SU-DHL-6 (cell line): ENCODE data around the gene ELMO1.

Experiments
- H2AFZ ChIP-seq: fragments of 200-600 bp; sonication (generic); 2 replicates; pipeline ENCODE4 v1.6.1; 2014; ENCODE audit warnings: low read depth, mild to moderate bottlenecking, moderate library complexity, mixed read lengths, antibody characterized with exemption, low read length; ENCODE audit not compliant: severe bottlenecking
- H3F3A ChIP-seq: fragments of 200-600 bp; shearing (Covaris generic); 2 replicates; pipeline ENCODE4 v1.6.0; 2016; ENCODE audit warnings: antibody characterized with exemption, mild to moderate bottlenecking; ENCODE audit not compliant: insufficient read depth
- H3K27ac ChIP-seq: fragments of 200-600 bp; sonication (generic); 2 replicates; pipeline ENCODE4 v1.5.1; 2016; ENCODE audit warnings: low read depth, mild to moderate bottlenecking, low read length, moderate library complexity, mixed read lengths
- H3K27me3 ChIP-seq: fragments of 200-600 bp; sonication (generic), shearing (Covaris generic); 2 replicates; pipeline ENCODE4 v1.6.0; 2014; ENCODE audit warnings: mild to moderate bottlenecking, low read length
- H3K36me3 ChIP-seq: fragments of 200-600 bp; sonication (generic); 2 replicates; pipeline ENCODE4 v1.6.1; 2014; ENCODE audit warnings: mild to moderate bottlenecking, low read length, mixed read lengths
- H3K4me2 ChIP-seq: fragments of 300-600, 200-600 bp; shearing (Covaris generic), sonication (generic); 2 replicates; pipeline ENCODE4 v1.6.0; 2014; ENCODE audit warnings: low read length, low read depth, mild to moderate bottlenecking; ENCODE audit not compliant: poor library complexity, severe bottlenecking
- H3K4me3 ChIP-seq: fragments of 200-600 bp; sonication (generic); 2 replicates; pipeline ENCODE4 v1.5.1; 2014; ENCODE audit warnings: antibody characterized with exemption, low read length, mild to moderate bottlenecking, mixed read lengths; ENCODE audit not compliant: insufficient read depth, poor library complexity, severe bottlenecking
- H3K79me2 ChIP-seq: fragments of 200-600 bp; sonication (generic); 2 replicates; pipeline ENCODE4 v1.6.1; 2014; ENCODE audit warnings: mild to moderate bottlenecking, low read length, moderate library complexity; ENCODE audit not compliant: insufficient read depth
- H3K9ac ChIP-seq: fragments of 200-600 bp; sonication (generic); 2 replicates; pipeline ENCODE4 v1.7.0; 2014; ENCODE audit warnings: mild to moderate bottlenecking, low read length
- H3K9me2 ChIP-seq: fragments of 200-600 bp; sonication (generic); replicated peaks from 2 replicates; pipeline ENCODE4 v1.6.1; 2014; ENCODE audit warnings: low read length; ENCODE audit not compliant: insufficient read depth
- H3K9me3 ChIP-seq: fragments of 200-600 bp; sonication (generic); 2 replicates; pipeline ENCODE4 v1.6.1; 2014; ENCODE audit warnings: low read length, mixed read lengths; ENCODE audit not compliant: insufficient read depth
- H4K20me1 ChIP-seq: fragments of 200-600 bp; sonication (generic); 2 replicates; pipeline ENCODE4 v1.6.1; 2014; ENCODE audit warnings: low read depth, mild to moderate bottlenecking, antibody characterized with exemption, low read length, moderate library complexity, mixed read lengths
- EZH2phosphoT487 ChIP-seq: fragments of 200-600 bp; sonication (generic), shearing (Covaris generic); conservative IDR thresholded peaks from 2 replicates; pipeline ENCODE4 v1.6.1; 2018; ENCODE audit warnings: mild to moderate bottlenecking, antibody characterized with exemption, low read length, moderate library complexity, mixed read lengths
- TF ChIP-seq, protein P1 (sequence below): fragments of 200-600 bp; sonication (generic); IDR thresholded peaks from one replicate; pipeline ENCODE4 v1.5.1; 2017; ENCODE audit warnings: antibody characterized with exemption, mild to moderate bottlenecking, low read length, moderate library complexity; ENCODE audit not compliant: insufficient read depth, poor library complexity, severe bottlenecking

Gene ELMO1

DNA sequence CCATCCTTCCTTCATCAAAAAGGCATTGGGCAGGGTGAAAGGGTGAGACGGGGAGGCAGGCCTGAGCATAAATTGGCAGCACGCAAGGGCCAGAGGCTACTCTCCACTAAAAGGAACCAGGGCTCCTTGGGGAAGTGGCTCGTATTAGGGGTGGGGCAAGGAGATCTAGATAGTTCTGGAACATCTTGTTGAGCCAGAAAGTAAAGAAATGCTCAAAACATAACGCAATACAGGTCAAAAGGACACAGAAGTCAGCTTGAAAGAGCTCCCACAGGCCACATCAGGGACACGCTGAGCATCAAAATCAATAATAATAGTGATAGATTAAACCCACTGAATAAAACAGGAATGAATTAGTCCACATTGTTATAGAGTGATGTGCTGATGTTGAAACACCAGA is 203.1 kb downstream of the ELMO1 start:
- Histone ChIP-seq H3K9ac (no peak overlapping the region), H3F3A (no peaks in the 10 kb centered on the region), H3K36me3 (peaks cover 9% of the 10 kb centered on the region; the same call in 1 of the 2 replicates), H3K4me2 (no peak overlapping the region), H3K27ac (no peak overlapping the region), H4K20me1 (no peaks in the 10 kb centered on the region), H3K9me3 (no peaks in the 10 kb centered on the region), H3K9me2 (no peaks in the 10 kb centered on the region), H2AFZ (no peak overlapping the region), H3K27me3 (no peaks in the 10 kb centered on the region), H3K79me2 (peaks cover 20% of the 10 kb centered on the region), H3K4me3 (no peak overlapping the region)
- TF ChIP-seq EZH2phosphoT487, result no peak
- TF ChIP-seq, protein P1, sequence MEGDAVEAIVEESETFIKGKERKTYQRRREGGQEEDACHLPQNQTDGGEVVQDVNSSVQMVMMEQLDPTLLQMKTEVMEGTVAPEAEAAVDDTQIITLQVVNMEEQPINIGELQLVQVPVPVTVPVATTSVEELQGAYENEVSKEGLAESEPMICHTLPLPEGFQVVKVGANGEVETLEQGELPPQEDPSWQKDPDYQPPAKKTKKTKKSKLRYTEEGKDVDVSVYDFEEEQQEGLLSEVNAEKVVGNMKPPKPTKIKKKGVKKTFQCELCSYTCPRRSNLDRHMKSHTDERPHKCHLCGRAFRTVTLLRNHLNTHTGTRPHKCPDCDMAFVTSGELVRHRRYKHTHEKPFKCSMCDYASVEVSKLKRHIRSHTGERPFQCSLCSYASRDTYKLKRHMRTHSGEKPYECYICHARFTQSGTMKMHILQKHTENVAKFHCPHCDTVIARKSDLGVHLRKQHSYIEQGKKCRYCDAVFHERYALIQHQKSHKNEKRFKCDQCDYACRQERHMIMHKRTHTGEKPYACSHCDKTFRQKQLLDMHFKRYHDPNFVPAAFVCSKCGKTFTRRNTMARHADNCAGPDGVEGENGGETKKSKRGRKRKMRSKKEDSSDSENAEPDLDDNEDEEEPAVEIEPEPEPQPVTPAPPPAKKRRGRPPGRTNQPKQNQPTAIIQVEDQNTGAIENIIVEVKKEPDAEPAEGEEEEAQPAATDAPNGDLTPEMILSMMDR, result no peak

DNA sequence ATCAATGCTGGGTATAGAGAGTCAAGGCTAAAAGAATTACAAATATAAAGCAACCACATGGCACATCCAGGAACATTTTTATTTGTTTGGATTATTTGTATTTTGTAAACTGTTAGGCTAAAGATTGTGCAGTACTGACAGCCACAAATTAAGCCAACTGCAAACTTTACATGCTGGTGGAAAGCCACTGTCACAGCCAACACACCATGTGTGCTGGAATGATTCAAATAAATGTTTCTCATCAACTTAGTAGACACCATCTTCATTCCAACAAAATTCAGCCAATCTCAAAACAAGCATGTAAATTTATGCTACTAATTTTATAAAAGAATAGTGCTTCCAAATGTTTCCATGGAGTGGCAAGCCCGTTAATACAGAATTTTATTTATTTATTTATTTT is 211.8 kb downstream of the ELMO1 start:
- no peak overlapping the region for H3K27ac ChIP-seq
- H3K4me3 ChIP-seq, result no peak overlapping the region
- no peaks in the 10 kb centered on the region for H3K9me3 ChIP-seq
- H3K9me2 ChIP-seq, result no peaks in the 10 kb centered on the region
- H2AFZ ChIP-seq, result no peak overlapping the region
- TF ChIP-seq EZH2phosphoT487, result no peak
- TF ChIP-seq, protein P1, result no peak
- H3K79me2 ChIP-seq, result no peaks in the 10 kb centered on the region
- no peak overlapping the region for H3K9ac ChIP-seq
- H3K36me3 ChIP-seq, result no peaks in the 10 kb centered on the region; the same call in 1 of the 2 replicates
- H4K20me1 ChIP-seq, result no peaks in the 10 kb centered on the region
- H3K4me2 ChIP-seq, result no peak overlapping the region
- H3F3A ChIP-seq, result no peaks in the 10 kb centered on the region; the same call in 1 of the 2 replicates
- H3K27me3 ChIP-seq, result no peaks in the 10 kb centered on the region

DNA sequence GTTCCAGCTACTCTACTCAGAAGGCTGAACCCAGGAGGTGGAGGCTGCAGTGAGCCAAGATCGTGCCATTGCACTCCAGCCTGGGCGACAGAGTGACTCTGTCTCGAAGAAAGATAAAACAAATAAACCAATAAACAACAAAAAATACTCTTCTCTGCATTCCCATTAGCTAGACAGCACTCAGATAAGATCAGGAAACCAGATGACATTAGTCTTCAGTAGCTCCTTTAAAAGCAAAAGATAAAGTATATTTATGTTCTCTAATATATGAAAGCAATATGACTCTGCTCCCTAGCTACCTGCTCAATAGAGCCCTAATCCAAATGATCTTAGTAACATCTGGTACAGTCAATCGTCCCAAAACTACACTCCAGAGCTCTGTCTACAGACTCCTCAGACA is 212.9 kb downstream of the ELMO1 start:
- no peak overlapping the region for H3K4me2 ChIP-seq
- no peaks in the 10 kb centered on the region for H3K9me2 ChIP-seq
- H3K79me2 ChIP-seq, result no peaks in the 10 kb centered on the region
- no peaks in the 10 kb centered on the region; the same call in 1 of the 2 replicates for H3F3A ChIP-seq
- H3K27me3 ChIP-seq, result no peaks in the 10 kb centered on the region
- TF ChIP-seq, protein P1, result no peak
- TF ChIP-seq EZH2phosphoT487, result no peak
- no peak overlapping the region for H3K9ac ChIP-seq
- H4K20me1 ChIP-seq, result no peaks in the 10 kb centered on the region
- H3K27ac ChIP-seq, result no peak overlapping the region
- no peaks in the 10 kb centered on the region; the same call in 1 of the 2 replicates for H3K36me3 ChIP-seq
- no peak overlapping the region for H2AFZ ChIP-seq
- no peak overlapping the region for H3K4me3 ChIP-seq
- H3K9me3 ChIP-seq, result no peaks in the 10 kb centered on the region

DNA sequence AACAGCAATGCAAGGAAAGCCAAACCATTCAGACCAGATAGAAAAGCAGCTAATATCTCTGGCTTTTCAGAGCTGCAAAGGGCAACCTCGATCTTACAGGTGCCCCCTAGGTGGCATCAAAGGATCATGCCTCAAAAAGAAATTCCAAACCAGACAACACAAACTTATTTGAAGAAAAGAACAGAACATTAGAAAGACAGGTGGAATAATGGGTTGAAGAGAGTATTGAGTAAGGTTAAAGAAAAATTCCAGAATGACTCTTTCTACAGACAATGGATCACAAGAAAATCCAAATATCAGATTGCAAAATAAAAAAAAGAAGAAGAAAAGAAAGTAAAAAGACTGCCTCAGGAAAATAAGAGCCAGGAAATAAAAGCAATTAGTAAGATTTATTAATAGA is 213.7 kb downstream of the ELMO1 start:
- no peaks in the 10 kb centered on the region for H3K27me3 ChIP-seq
- H3K9ac ChIP-seq, result no peak overlapping the region
- H3K9me2 ChIP-seq, result no peaks in the 10 kb centered on the region
- no peak overlapping the region for H2AFZ ChIP-seq
- H3F3A ChIP-seq, result no peaks in the 10 kb centered on the region; the same call in 1 of the 2 replicates
- H3K4me3 ChIP-seq, result no peak overlapping the region
- TF ChIP-seq EZH2phosphoT487, result no peak
- TF ChIP-seq, protein P1, result peak; percentile 75
- H3K36me3 ChIP-seq, result no peaks in the 10 kb centered on the region; the same call in 1 of the 2 replicates
- H4K20me1 ChIP-seq, result no peaks in the 10 kb centered on the region
- no peaks in the 10 kb centered on the region for H3K9me3 ChIP-seq
- H3K27ac ChIP-seq, result no peak overlapping the region
- no peaks in the 10 kb centered on the region for H3K79me2 ChIP-seq
- no peak overlapping the region for H3K4me2 ChIP-seq
